ENCODE measurements around the gene FBLN7.
"Not testable (repeated sequence)": the region's sequence is repeated elsewhere in the genome, so short reads cannot be mapped to it uniquely, and the experiment has no call there.

FBLN7 gene

GRCh38 chr2:112138159-112139032, at the start of gene FBLN7:
Gene FBLN7 (plus strand): TSS chr2:112138385. CDS start chr2:112138656, 271 bp downstream.
- peak in 1 of 2 experiments; percentile 38 for DNase-seq

GRCh38 chr2:112089375-112089774, 48.8 kb upstream of the FBLN7 start:
- DNase-seq = no peak

GRCh38 chr2:112092286-112093041, 45.7 kb upstream of the FBLN7 start:
- DNase-seq = no peak

- no peak for DNase-seq
Measured at GRCh38 chr2:112093216-112093615, 45.0 kb upstream of the FBLN7 start.

GRCh38 chr2:112095681-112096080, 42.5 kb upstream of the FBLN7 start:
- DNase-seq = no peak

GRCh38 chr2:112096098-112096497, 42.1 kb upstream of the FBLN7 start:
- DNase-seq = no peak

GRCh38 chr2:112108178-112108832, 29.9 kb upstream of the FBLN7 start:
- no peak for DNase-seq

GRCh38 chr2:112109278-112109677, 28.9 kb upstream of the FBLN7 start:
- no peak for DNase-seq

- no peak for DNase-seq
Measured at GRCh38 chr2:112110966-112111365, 27.2 kb upstream of the FBLN7 start.

- not testable (repeated sequence) for DNase-seq
Measured at GRCh38 chr2:112113354-112113753, 24.8 kb upstream of the FBLN7 start.

GRCh38 chr2:112118148-112118547, 20.0 kb upstream of the FBLN7 start:
- no peak for DNase-seq

- DNase-seq = peak; percentile 25 to 32
Measured at GRCh38 chr2:112121682-112122254, 16.4 kb upstream of the FBLN7 start.

- DNase-seq = no peak
Measured at GRCh38 chr2:112129060-112129459, 9.1 kb upstream of the FBLN7 start.

- no peak for DNase-seq
Measured at GRCh38 chr2:112133344-112133743, 4.8 kb upstream of the FBLN7 start.

GRCh38 chr2:112134120-112134519, 4.1 kb upstream of the FBLN7 start:
- DNase-seq = no peak

- no peak for DNase-seq
Measured at GRCh38 chr2:112136096-112136495, 2.1 kb upstream of the FBLN7 start.

- no peak for DNase-seq
Measured at GRCh38 chr2:112137516-112138158, 548 bp upstream of the FBLN7 start.

- DNase-seq = not testable (repeated sequence)
Measured at GRCh38 chr2:112139033-112139614, 939 bp downstream of the FBLN7 start.

- DNase-seq = not testable (repeated sequence)
Measured at GRCh38 chr2:112139661-112140204, 1.5 kb downstream of the FBLN7 start.

GRCh38 chr2:112140205-112140802, 2.1 kb downstream of the FBLN7 start:
- no peak for DNase-seq

- DNase-seq = no peak
Measured at GRCh38 chr2:112140899-112141625, 2.9 kb downstream of the FBLN7 start.

Measured in NCI-H446 (cell line).